K562 (cell line): ENCODE measurements around the gene SLC66A3. TPM values are rescaled to one million over a fixed set of nuclear protein-coding genes. Genes with fewer than 3 reads are reported as not detected.
A peak's percentile ranks its signal among the peaks of the same experiment; 100 is the strongest.

Experiments
- ARID4B ChIP-seq: sonication (generic); formaldehyde crosslinking; IDR thresholded peaks from 2 replicates; pipeline ENCODE4 v1.8.0; 2022; ENCODE audit warnings: mild to moderate bottlenecking, missing genetic modification reagents
- ATF4 ChIP-seq: fragments of 450-650 bp; formaldehyde crosslinking; IDR thresholded peaks from 2 replicates; pipeline ENCODE4 v1.4.0; 2022; ENCODE audit warnings: mild to moderate bottlenecking, moderate library complexity
- BRF1 ChIP-seq: IDR thresholded peaks from 3 replicates; pipeline ENCODE4 v1.6.1; 2011; ENCODE audit warnings: borderline replicate concordance, mild to moderate bottlenecking; ENCODE audit not compliant: insufficient read length; ENCODE audit errors: extremely low read depth
- CEBPZ ChIP-seq: fragments of 150-350 bp; IDR thresholded peaks from 2 replicates; pipeline ENCODE4 v1.6.1; 2014; ENCODE audit warnings: low read depth, mild to moderate bottlenecking, low read length, borderline replicate concordance
- EP300 ChIP-seq: IDR thresholded peaks from 2 replicates; pipeline ENCODE4 v1.6.1; 2012; ENCODE audit warnings: low read length, improper control_type of control experiment
- HDAC6 ChIP-seq: IDR thresholded peaks from 2 replicates; pipeline ENCODE4 v1.6.1; 2012; ENCODE audit warnings: low read depth, mild to moderate bottlenecking, control low read depth, inconsistent platforms, low read length, moderate library complexity
- HDAC8 ChIP-seq: fragments of 450-650 bp; IDR thresholded peaks from 2 replicates; pipeline ENCODE4 v1.6.1; 2016; ENCODE audit warnings: mild to moderate bottlenecking, missing genetic modification characterization, moderate library complexity, missing compliant biosample characterization
- NFE2 ChIP-seq: IDR thresholded peaks from 2 replicates; pipeline ENCODE4 v1.6.1; 2014; ENCODE audit warnings: antibody characterized with exemption, low read depth
- OTX1 ChIP-seq: fragments of 450-650 bp; formaldehyde crosslinking; IDR thresholded peaks from 2 replicates; pipeline ENCODE4 v1.4.0; 2022; ENCODE audit warnings: mild to moderate bottlenecking
- PHB ChIP-seq: fragments of 250-450 bp; sonication (Bioruptor Pico); IDR thresholded peaks from 2 replicates; pipeline ENCODE4 v1.5.0; 2021
- PHF8 ChIP-seq: fragments of 200-600 bp; sonication (generic); IDR thresholded peaks from 2 replicates; pipeline ENCODE4 v1.6.1; 2012; ENCODE audit warnings: mixed run types, mild to moderate bottlenecking, inconsistent platforms, low read length, moderate library complexity, borderline replicate concordance
- POU5F1 ChIP-seq: fragments of 150-350 bp; IDR thresholded peaks from 2 replicates; pipeline ENCODE4 v1.6.1; 2014; ENCODE audit warnings: borderline replicate concordance, low read length, low read depth, mild to moderate bottlenecking; ENCODE audit not compliant: partially characterized antibody
- PREB ChIP-seq: sonication (generic); formaldehyde crosslinking; IDR thresholded peaks from 2 replicates; pipeline ENCODE4 v1.8.1; 2023; ENCODE audit warnings: mild to moderate bottlenecking, missing genetic modification reagents
- PURB ChIP-seq: sonication (generic); formaldehyde crosslinking; IDR thresholded peaks from 2 replicates; pipeline ENCODE4 v1.9.0; 2021; ENCODE audit warnings: low read depth, mild to moderate bottlenecking, missing genetic modification reagents
- SLC30A9 ChIP-seq: fragments of 250-450 bp; sonication (Bioruptor Pico); IDR thresholded peaks from 2 replicates; pipeline ENCODE4 v1.8.0; 2022; ENCODE audit warnings: mild to moderate bottlenecking, moderate library complexity
- SOX6 ChIP-seq: fragments of 450-650 bp; IDR thresholded peaks from 2 replicates; pipeline ENCODE4 v1.6.1; 2014; ENCODE audit warnings: mild to moderate bottlenecking
- SREBF1 ChIP-seq: fragments of 150-350 bp; IDR thresholded peaks from 2 replicates; pipeline ENCODE4 v1.6.1; 2014; ENCODE audit warnings: antibody characterized with exemption, low read depth, low read length, borderline replicate concordance
- ZNF253 ChIP-seq: fragments of 250-450 bp; sonication (Bioruptor Pico); conservative IDR thresholded peaks from 2 replicates; pipeline ENCODE4 v1.6.1; 2021; ENCODE audit warnings: mild to moderate bottlenecking
- ZNF584 ChIP-seq: fragments of 200-800 bp; sonication (Bioruptor generic); IDR thresholded peaks from 2 replicates; pipeline ENCODE4 v1.6.1; 2016; ENCODE audit warnings: low read depth, mild to moderate bottlenecking, missing genetic modification characterization, missing compliant biosample characterization
- ZNF764 ChIP-seq: fragments of 250-450 bp; sonication (Bioruptor Pico); IDR thresholded peaks from 2 replicates; pipeline ENCODE4 v1.4.0; 2020; ENCODE audit warnings: low read depth, mild to moderate bottlenecking, moderate library complexity
- polyA plus RNA-seq, 8 experiments: library from polyadenylated mRNA; depleted of rRNA in 4 of 8; stranded (reverse) in 5 of 8; unstranded in 3 of 8; fragments of >200 nt; fragmentation: Nextera tagmentation in 2 of 8; fragmentation: Illumina TruSeq in 1 of 8; extraction: Ambion mirVana in 2 of 8; extraction: Trizol in 1 of 8; gene quantifications; 2 replicates each; pipeline versions ENCODE4 v1.2.1 to v1.2.3, GENCODE V29; 2011 to 2014; ENCODE audit warnings: inconsistent platforms in 1 of 8, missing spikeins in 1 of 8
- total RNA-seq, 7 experiments: library from RNA; depleted of rRNA in 6 of 7; stranded (reverse); fragments of >200 nt in 6 of 7; fragmentation: Illumina TruSeq in 2 of 7; extraction: Trizol in 2 of 7; gene quantifications; 2 replicates each; pipeline versions ENCODE4 v1.2.1 to v1.2.3, GENCODE V29; 2011 to 2021; ENCODE audit warnings: low replicate concordance in 1 of 7

Gene SLC66A3
- total and polyA plus RNA-seq, 9 of the 15 experiments (the other 6 are each of a cell fraction or from before 2014, with no cell fraction given), result 2.8 to 30.0 (median 9.1) TPM

- no peak for TF ChIP-seq ARID4B
- no peak for TF ChIP-seq CEBPZ
- no peak for TF ChIP-seq PREB (CRISPR knock-in tag)
- TF ChIP-seq SREBF1, result no peak
- peak; percentile 99 for TF ChIP-seq HDAC8
- no peak for TF ChIP-seq HDAC6
- TF ChIP-seq OTX1 (CRISPR knock-in tag), result no peak
- no peak for TF ChIP-seq ATF4
- no peak for TF ChIP-seq BRF1
- no peak for TF ChIP-seq NFE2
- peak; percentile 57; the same call in 1 of the 2 replicates for TF ChIP-seq EP300
- no peak for TF ChIP-seq ZNF253 (CRISPR knock-in tag)
- no peak for TF ChIP-seq SOX6
- 0 out of 2 replicates have a peak, but pooled peaks have one; percentile 36 for TF ChIP-seq PHB
- peak; percentile 99 for TF ChIP-seq ZNF584 (CRISPR knock-in tag)
- TF ChIP-seq SLC30A9, result no peak
- TF ChIP-seq PURB (CRISPR knock-in tag), result no peak
- TF ChIP-seq PHF8, result no peak
- no peak for TF ChIP-seq POU5F1
- no peak for TF ChIP-seq ZNF764 (CRISPR knock-in tag)
Observed at GRCh38 chr2:11122380-11122779, 32.9 kb upstream of the SLC66A3 start (continued).
